K562 (cell line): Measurements from ENCODE around the gene TNK2. TPM values are rescaled to one million over a fixed set of nuclear protein-coding genes. Genes with fewer than 3 reads are reported as not detected.

ENCODE experiments used
- ASH1L ChIP-seq: fragments of 450-650 bp; IDR thresholded peaks from 2 replicates; pipeline ENCODE4 v1.6.1; 2018; ENCODE audit warnings: borderline replicate concordance, mild to moderate bottlenecking, low read depth; ENCODE audit not compliant: partially characterized antibody
- ATF3 ChIP-seq, 2 experiments: fragments of 450-650 bp in 1 of 2; sonication (generic) in 1 of 2; formaldehyde crosslinking in 1 of 2; IDR thresholded peaks in 1 of 2; conservative IDR thresholded peaks in 1 of 2; 2 replicates each; pipeline versions ENCODE4 v1.6.1 to v1.8.1; 2016 to 2023; ENCODE audit warnings: mild to moderate bottlenecking in 2 of 2, moderate library complexity in 2 of 2, inconsistent platforms in 1 of 2, missing genetic modification reagents in 1 of 2
- EZH2 ChIP-seq: IDR thresholded peaks from 2 replicates; pipeline ENCODE4 v1.6.1; 2012; ENCODE audit warnings: low read depth, mild to moderate bottlenecking, inconsistent platforms, low read length, borderline replicate concordance
- POLR2A ChIP-seq: fragments of 450-650 bp; conservative IDR thresholded peaks from 2 replicates; pipeline ENCODE4 v1.6.1; 2016
- RFX7 ChIP-seq: fragments of 250-450 bp; sonication (Bioruptor Pico); IDR thresholded peaks from 2 replicates; pipeline ENCODE4 v1.5.1; 2021; ENCODE audit warnings: mild to moderate bottlenecking
- TGIF2 ChIP-seq: sonication (generic); formaldehyde crosslinking; IDR thresholded peaks from 2 replicates; pipeline ENCODE4 v1.8.1; 2022; ENCODE audit warnings: mild to moderate bottlenecking, missing genetic modification reagents, moderate library complexity
- ZNF143 ChIP-seq: sonication (generic); formaldehyde crosslinking; IDR thresholded peaks from 2 replicates; pipeline ENCODE4 v1.9.0; 2022; ENCODE audit warnings: mild to moderate bottlenecking, missing genetic modification reagents
- polyA plus RNA-seq, 8 experiments: library from polyadenylated mRNA; depleted of rRNA in 4 of 8; stranded (reverse) in 5 of 8; unstranded in 3 of 8; fragments of >200 nt; fragmentation: Nextera tagmentation in 2 of 8; fragmentation: Illumina TruSeq in 1 of 8; extraction: Ambion mirVana in 2 of 8; extraction: Trizol in 1 of 8; gene quantifications; 2 replicates each; pipeline versions ENCODE4 v1.2.1 to v1.2.3, GENCODE V29; 2011 to 2014; ENCODE audit warnings: inconsistent platforms in 1 of 8, missing spikeins in 1 of 8
- total RNA-seq, 7 experiments: library from RNA; depleted of rRNA in 6 of 7; stranded (reverse); fragments of >200 nt in 6 of 7; fragmentation: Illumina TruSeq in 2 of 7; extraction: Trizol in 2 of 7; gene quantifications; 2 replicates each; pipeline versions ENCODE4 v1.2.1 to v1.2.3, GENCODE V29; 2011 to 2021; ENCODE audit warnings: low replicate concordance in 1 of 7
- TF ChIP-seq, protein P1 (sequence below): fragments of 450-650 bp; IDR thresholded peaks from 2 replicates; pipeline ENCODE4 v1.6.1; 2016; ENCODE audit warnings: mild to moderate bottlenecking, moderate library complexity
- TF ChIP-seq, protein P2 (sequence below), 2 experiments: fragments of 450-650 bp; conservative IDR thresholded peaks; 2 replicates each; pipeline ENCODE4 v1.6.1; 2017; ENCODE audit warnings: mild to moderate bottlenecking in 2 of 2, moderate library complexity in 2 of 2
- TF ChIP-seq, protein P3 (sequence below): fragments of 250-450 bp; sonication (Bioruptor Pico); IDR thresholded peaks from 2 replicates; pipeline ENCODE4 v1.8.0; 2021; ENCODE audit warnings: moderate library complexity, mild to moderate bottlenecking, inconsistent platforms

Gene TNK2
- total and polyA plus RNA-seq, 9 of the 15 experiments (the other 6 are each of a cell fraction or from before 2014, with no cell fraction given), result 0.03 to 33.8 (median 6.5) TPM

- TF ChIP-seq, protein P1, sequence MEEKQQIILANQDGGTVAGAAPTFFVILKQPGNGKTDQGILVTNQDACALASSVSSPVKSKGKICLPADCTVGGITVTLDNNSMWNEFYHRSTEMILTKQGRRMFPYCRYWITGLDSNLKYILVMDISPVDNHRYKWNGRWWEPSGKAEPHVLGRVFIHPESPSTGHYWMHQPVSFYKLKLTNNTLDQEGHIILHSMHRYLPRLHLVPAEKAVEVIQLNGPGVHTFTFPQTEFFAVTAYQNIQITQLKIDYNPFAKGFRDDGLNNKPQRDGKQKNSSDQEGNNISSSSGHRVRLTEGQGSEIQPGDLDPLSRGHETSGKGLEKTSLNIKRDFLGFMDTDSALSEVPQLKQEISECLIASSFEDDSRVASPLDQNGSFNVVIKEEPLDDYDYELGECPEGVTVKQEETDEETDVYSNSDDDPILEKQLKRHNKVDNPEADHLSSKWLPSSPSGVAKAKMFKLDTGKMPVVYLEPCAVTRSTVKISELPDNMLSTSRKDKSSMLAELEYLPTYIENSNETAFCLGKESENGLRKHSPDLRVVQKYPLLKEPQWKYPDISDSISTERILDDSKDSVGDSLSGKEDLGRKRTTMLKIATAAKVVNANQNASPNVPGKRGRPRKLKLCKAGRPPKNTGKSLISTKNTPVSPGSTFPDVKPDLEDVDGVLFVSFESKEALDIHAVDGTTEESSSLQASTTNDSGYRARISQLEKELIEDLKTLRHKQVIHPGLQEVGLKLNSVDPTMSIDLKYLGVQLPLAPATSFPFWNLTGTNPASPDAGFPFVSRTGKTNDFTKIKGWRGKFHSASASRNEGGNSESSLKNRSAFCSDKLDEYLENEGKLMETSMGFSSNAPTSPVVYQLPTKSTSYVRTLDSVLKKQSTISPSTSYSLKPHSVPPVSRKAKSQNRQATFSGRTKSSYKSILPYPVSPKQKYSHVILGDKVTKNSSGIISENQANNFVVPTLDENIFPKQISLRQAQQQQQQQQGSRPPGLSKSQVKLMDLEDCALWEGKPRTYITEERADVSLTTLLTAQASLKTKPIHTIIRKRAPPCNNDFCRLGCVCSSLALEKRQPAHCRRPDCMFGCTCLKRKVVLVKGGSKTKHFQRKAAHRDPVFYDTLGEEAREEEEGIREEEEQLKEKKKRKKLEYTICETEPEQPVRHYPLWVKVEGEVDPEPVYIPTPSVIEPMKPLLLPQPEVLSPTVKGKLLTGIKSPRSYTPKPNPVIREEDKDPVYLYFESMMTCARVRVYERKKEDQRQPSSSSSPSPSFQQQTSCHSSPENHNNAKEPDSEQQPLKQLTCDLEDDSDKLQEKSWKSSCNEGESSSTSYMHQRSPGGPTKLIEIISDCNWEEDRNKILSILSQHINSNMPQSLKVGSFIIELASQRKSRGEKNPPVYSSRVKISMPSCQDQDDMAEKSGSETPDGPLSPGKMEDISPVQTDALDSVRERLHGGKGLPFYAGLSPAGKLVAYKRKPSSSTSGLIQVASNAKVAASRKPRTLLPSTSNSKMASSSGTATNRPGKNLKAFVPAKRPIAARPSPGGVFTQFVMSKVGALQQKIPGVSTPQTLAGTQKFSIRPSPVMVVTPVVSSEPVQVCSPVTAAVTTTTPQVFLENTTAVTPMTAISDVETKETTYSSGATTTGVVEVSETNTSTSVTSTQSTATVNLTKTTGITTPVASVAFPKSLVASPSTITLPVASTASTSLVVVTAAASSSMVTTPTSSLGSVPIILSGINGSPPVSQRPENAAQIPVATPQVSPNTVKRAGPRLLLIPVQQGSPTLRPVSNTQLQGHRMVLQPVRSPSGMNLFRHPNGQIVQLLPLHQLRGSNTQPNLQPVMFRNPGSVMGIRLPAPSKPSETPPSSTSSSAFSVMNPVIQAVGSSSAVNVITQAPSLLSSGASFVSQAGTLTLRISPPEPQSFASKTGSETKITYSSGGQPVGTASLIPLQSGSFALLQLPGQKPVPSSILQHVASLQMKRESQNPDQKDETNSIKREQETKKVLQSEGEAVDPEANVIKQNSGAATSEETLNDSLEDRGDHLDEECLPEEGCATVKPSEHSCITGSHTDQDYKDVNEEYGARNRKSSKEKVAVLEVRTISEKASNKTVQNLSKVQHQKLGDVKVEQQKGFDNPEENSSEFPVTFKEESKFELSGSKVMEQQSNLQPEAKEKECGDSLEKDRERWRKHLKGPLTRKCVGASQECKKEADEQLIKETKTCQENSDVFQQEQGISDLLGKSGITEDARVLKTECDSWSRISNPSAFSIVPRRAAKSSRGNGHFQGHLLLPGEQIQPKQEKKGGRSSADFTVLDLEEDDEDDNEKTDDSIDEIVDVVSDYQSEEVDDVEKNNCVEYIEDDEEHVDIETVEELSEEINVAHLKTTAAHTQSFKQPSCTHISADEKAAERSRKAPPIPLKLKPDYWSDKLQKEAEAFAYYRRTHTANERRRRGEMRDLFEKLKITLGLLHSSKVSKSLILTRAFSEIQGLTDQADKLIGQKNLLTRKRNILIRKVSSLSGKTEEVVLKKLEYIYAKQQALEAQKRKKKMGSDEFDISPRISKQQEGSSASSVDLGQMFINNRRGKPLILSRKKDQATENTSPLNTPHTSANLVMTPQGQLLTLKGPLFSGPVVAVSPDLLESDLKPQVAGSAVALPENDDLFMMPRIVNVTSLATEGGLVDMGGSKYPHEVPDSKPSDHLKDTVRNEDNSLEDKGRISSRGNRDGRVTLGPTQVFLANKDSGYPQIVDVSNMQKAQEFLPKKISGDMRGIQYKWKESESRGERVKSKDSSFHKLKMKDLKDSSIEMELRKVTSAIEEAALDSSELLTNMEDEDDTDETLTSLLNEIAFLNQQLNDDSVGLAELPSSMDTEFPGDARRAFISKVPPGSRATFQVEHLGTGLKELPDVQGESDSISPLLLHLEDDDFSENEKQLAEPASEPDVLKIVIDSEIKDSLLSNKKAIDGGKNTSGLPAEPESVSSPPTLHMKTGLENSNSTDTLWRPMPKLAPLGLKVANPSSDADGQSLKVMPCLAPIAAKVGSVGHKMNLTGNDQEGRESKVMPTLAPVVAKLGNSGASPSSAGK, result peak; percentile 81
- TF ChIP-seq ASH1L, result no peak
- TF ChIP-seq, protein P2, sequence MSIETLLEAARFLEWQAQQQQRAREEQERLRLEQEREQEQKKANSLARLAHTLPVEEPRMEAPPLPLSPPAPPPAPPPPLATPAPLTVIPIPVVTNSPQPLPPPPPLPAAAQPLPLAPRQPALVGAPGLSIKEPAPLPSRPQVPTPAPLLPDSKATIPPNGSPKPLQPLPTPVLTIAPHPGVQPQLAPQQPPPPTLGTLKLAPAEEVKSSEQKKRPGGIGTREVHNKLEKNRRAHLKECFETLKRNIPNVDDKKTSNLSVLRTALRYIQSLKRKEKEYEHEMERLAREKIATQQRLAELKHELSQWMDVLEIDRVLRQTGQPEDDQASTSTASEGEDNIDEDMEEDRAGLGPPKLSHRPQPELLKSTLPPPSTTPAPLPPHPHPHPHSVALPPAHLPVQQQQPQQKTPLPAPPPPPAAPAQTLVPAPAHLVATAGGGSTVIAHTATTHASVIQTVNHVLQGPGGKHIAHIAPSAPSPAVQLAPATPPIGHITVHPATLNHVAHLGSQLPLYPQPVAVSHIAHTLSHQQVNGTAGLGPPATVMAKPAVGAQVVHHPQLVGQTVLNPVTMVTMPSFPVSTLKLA (conservative IDR thresholded peaks at IDR 0.05), result peak in 1 of 2 experiments; percentile 56; a peak in 1 of 4 replicates
- TF ChIP-seq, protein P3, sequence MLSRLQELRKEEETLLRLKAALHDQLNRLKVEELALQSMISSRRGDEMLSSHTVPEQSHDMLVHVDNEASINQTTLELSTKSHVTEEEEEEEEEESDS (CRISPR knock-in tag), result no peak
- TF ChIP-seq EZH2, result no peak
- TF ChIP-seq TGIF2 (CRISPR knock-in tag), result no peak
- TF ChIP-seq RFX7 (CRISPR knock-in tag), result no peak
- TF ChIP-seq ZNF143 (CRISPR knock-in tag), result no peak
- TF ChIP-seq POLR2A, result peak; percentile 54; the same call in 1 of the 2 replicates
- TF ChIP-seq ATF3 (IDR thresholded peaks at IDR 0.05), result peak; percentile 85
- TF ChIP-seq ATF3 (CRISPR knock-in tag; conservative IDR thresholded peaks at IDR 0.05), result no peak; the same call in 1 of the 2 replicates
Measured at GRCh38 chr3:195876297-195877064, 31.9 kb downstream of the TNK2 start (continued).
